M059J (cell line): ENCODE data around the gene MAB21L4. TPM values are rescaled to one million over a fixed set of nuclear protein-coding genes. Genes with fewer than 3 reads are reported as not detected.

Source experiments
- DNase-seq: peaks from one replicate; pipeline ENCODE4 v3.0.0-alpha.2; 2012; ENCODE audit warnings: low read depth
- total RNA-seq: library from RNA; depleted of rRNA; stranded (reverse); fragments of >200 nt; shearing (Covaris generic); gene quantifications from 2 replicates; pipeline ENCODE4 v1.2.3, GENCODE V29; 2014; rRNA removed

Gene MAB21L4
- total RNA-seq, result not detected in 2 replicates

DNA sequence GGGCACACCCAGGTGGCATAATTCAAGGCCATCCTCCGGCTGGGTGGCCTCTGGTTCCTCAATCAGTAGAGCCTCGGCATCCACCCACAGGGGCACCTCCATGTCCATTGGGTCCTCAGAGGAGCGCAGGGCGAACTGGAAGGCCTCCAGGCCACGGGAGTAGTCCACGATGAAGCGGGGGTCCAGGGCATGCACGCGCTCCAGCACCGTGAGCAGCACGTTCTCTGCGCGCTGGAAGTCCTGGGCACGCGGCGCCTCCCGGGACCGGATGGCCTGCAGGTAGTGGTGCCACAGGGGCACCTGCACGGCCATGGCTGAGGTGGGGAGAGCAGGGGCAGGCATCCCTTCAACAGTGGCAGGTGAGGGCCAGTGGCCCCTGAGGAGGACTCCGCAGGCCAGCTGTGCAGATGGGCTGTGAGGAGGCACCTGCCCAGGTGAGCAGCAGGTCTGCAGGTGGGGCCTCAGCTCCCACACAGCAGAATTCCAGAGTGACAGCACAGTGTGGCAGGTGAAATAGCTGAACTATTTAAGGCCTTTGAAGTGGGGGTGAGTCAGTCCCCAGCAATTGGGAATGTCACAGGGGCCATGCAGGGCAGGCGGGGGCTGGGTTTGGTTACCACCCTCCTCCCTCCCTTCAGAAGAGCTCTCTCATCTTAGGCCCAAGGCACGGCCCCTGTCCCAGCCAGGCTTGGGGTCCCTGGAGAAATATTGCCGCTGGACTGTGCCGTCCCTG, at the start of gene MAB21L4:
Gene MAB21L4 (minus strand): TSS at position 501 of the 733 bp plus-strand sequence. CDS start 159 bp downstream, at position 342.
- no peak for DNase-seq

GRCh38 chr2:240936106-240936505, 40.1 kb upstream of the MAB21L4 start:
- no peak for DNase-seq

DNA sequence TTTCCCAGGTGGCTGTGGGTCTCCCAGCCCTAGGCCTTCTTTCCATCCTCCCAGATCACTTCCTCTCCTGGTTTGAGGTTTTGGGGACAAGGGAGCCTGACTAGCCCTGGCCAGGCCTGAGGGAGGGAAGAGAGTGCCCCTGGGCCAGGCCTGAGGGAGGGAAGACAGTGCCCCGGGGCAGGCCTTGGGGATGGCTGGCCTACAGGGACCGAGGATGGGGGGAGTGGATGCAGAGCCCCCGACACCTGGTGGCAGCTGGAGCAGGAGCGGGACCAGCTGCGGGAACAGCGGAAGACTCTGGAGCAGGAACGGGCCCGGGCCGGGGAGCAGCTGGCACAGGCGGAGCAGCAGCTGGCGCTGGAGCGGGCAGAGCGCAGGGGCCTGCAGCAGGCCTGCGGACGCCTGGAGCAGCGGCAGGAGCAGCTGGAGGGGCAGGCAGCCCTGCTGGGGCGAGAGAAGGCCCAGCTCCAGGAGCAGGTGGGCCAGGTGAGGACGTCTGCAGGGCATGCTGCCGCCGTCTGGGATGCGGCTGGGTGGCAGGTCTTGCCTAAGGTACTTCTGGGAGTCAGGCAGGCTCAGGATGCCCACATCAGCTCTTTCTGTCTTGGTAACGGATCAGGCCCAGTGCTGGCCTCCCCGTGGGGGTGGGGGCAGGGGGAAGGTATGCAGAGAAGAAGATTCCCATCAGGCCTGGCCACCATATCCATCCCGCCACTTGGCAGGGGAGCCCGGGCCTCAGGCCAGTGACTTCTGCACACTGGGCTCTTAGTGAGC, 39.3 kb upstream of the MAB21L4 start:
- no peak for DNase-seq

- DNase-seq, result no peak
Measured at GRCh38 chr2:240934701-240935102, 38.7 kb upstream of the MAB21L4 start.

DNA sequence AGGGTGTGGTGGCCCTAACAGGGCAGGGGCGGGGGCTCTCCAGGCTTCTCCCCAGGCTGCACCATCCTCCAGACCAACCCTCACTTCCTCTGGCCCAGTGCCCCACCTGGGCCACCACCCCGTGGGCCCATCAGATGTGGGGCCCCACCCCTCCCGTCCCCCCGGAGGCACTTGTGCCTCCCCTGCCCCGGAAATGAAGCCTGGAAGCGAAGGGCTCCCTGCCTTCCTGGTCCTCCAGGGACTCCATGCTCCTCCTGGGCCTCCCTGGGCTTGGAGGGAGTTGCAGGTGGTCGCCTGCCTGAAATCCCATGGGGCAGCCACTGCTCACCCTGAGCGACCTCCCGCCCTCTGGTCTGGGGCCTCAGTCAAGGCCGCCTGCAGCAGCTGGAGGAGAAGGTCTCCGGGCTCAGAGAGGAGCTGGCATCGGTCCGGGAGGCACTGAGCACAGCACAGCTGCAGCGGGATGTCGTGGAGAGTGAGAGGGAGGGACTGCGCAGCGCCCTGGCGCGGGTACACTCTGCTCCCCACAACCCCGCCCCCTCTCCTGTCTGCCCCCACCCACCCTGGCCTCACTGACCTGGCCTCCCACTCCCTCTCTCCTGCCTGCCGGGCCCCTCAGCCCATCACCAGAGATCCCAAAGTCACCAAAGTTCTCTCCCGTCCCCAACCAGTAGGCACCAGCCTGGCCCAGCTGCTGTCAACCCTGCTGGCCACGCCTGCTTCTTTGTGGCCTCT, 38.2 kb upstream of the MAB21L4 start:
- DNase-seq, result no peak

GRCh38 chr2:240933048-240933965, 37.4 kb upstream of the MAB21L4 start:
- no peak for DNase-seq

DNA sequence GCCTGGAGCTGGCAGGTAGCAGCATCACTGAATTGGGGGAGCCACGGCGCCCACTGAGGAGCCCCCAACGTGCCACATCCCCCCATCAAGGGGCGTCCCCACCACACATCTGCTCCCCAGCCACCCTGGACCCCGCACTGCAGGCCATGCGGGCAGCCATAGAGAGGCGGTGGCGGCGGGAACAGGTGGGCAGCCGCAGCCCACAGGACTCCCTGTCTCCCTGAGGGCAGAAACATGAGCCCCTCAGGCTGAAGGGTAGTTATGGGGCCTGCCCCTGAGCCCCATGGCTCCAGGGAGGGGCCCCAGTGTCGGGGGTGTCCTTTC, 36.7 kb upstream of the MAB21L4 start:
- DNase-seq, result no peak

GRCh38 chr2:240932001-240932723, 36.2 kb upstream of the MAB21L4 start:
- no peak for DNase-seq

GRCh38 chr2:240931319-240931949, 35.5 kb upstream of the MAB21L4 start:
- no peak for DNase-seq

- no peak for DNase-seq
Measured at GRCh38 chr2:240930631-240931318, 34.8 kb upstream of the MAB21L4 start.

- no peak for DNase-seq
Measured at GRCh38 chr2:240930096-240930630, 34.2 kb upstream of the MAB21L4 start.

DNA sequence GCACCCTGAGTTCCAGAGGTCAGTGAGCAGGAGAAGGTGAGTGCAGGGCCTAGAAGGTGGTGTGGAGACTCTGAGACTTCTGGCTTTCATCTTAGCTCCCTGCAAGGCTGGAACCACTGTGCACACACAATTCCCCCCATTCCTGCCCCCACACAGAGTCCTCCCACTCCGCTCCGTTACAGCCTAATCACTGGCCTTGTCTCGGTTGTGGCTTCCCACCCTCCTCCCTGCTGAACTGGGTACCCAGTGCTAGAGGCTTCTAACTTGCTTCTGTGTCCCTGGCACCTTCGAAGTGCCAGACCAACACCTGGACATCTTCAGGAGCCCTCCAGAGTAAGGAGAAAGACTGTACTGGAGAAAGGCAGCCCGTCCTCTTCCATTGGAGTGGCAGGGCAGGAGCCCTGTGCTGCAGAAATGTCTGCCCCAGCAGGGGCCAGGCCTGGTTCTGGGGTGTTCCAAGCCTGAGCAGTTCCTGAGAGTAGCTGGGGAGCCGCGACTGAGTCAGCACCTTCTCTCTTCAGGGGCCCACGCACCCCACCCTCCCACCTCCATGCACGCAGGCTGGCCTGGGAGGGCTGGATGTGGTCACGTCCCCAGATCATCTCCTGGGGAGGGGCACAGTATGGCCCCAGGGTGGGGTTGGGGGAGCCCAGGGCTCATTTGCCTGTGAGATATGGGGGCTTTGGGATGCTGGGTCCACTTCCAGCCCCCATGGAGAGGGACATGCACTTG, 33.6 kb upstream of the MAB21L4 start:
- DNase-seq, result no peak

- no peak for DNase-seq
Measured at GRCh38 chr2:240928476-240929363, 32.8 kb upstream of the MAB21L4 start.

GRCh38 chr2:240927390-240927781, 31.4 kb upstream of the MAB21L4 start:
- no peak for DNase-seq

GRCh38 chr2:240926516-240927389, 30.8 kb upstream of the MAB21L4 start:
- no peak for DNase-seq
